HG03521 (cell line): ENCODE results near the gene HOTAIR.

Experiments used
- ATAC-seq: cut with Tn5 transposase; IDR thresholded peaks from one replicate; pipeline ENCODE4 v1.9.1; 2021; ENCODE audit warnings: mild to moderate bottlenecking, moderate library complexity; ENCODE audit not compliant: unreplicated experiment

The HOTAIR gene

GRCh38 chr12:53974084-53975063 lies at the start of gene HOTAIR:
TSS of gene HOTAIR (minus strand) at chr12:53974954.
- ATAC-seq, result no peak

GRCh38 chr12:54024127-54024526 lies 49.4 kb upstream of the HOTAIR start:
- no peak for ATAC-seq

DNA sequence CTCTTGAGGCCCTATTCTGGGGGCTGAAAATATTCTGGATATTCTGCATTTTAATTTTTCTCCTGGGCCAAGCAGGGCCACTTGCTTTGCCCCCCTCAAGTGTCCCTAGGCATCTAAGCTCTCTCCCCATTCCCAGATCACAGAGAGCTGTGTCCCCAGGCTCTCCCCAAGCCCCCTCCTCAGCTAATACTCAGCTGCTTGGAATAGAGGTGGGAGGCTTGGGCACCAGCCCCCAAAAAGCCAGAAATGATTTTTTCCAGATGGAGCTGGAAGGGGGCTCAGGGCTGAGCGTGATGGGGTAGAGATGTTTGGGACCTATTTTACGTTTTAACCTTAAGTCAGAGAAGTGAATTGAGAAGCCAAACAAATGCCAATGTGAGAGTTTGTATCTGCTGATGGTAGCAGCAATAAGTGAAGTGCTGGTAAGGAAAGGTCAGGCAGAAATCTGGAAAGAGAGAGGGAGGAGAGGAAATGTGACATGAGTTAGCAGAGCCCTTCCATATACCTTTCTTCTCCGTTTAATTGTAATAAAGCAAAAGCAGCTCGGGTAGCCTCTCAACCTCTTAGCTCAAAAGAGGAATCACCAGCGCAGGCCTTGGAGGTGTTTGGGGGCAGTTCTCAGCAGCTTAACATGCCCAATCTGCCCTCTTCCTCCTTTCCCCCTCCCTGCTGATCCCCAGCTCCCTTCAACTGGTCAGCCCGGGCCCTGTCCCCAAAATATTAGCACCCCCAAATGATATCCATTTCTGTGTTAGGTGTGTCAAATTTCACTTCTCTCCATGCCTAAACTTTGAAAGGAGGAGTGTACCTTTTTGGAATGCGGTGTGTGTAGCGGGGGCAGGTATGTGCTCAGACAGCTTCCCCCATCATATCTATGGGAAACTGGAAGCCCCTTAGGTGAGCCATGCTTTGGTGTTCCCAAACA lies 48.5 kb upstream of the HOTAIR start:
- no peak for ATAC-seq

DNA sequence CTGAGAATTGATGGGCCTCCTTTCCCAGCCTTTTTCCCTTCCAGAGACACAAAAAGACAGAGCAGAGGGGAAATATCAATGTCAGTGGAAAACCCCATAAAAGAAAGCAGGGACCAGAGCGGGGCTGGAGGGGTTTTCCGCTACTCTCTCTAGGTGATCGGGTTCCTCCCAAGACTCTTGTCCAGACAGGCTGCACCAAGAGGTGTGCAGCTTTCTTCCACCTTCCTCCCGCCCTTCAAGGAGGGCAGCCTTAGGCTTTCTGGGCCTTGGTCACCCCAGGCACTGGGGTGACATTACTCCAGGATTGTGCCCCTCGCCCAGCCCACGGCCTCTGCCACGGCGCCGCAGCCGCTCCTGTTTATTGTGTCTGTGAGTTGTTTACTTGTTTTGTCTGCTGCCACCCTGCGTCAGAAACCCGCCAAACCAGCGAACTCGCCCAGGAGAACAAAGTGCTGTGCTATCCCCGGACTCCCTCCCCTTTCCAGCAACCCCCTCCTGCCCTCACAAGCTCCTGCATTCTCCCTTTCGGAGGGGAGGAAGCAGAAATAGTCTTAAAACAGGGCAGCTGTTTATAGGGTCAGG lies 46.8 kb upstream of the HOTAIR start:
- no peak for ATAC-seq

GRCh38 chr12:54020591-54021405 lies 46.0 kb upstream of the HOTAIR start:
- ATAC-seq, result no peak

- no peak for ATAC-seq
These were observed 45.3 kb upstream of the HOTAIR start for GRCh38 chr12:54019924-54020590.

DNA sequence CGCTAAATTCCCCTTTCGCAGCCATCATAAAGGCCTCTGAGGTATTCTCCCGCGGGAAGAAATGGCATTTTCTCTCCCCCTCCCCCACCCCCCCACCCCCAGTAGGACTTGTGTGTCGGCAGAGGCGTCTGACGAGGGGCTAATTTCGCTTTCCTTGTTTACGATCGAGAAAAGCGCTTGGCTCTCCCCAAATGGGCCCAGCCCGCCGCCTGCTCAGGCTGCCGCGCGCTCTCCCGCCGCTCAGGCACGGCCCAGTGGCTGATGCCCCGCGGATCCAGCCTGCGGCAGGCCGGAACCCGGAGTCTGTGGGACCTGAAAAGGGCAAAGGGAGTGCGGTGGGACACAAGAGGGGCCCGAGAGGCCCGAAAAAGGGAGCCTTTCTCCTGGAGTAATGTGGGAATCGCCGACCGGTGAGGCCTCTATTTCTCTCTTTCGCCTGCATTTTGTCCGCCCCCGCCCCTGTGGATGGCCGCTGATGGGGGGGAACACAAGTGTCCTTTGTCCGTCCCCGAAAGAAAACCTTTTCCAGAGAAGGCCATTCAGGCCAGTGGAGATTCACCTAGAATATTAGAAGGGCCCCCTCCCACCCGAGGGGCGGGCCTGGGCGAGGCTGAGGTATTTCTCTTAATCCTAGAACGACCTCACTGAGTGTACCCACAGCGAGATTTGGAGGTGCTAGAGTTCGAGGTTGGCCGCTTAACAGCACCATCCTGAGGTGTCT lies 44.5 kb upstream of the HOTAIR start:
- ATAC-seq, result no peak

DNA sequence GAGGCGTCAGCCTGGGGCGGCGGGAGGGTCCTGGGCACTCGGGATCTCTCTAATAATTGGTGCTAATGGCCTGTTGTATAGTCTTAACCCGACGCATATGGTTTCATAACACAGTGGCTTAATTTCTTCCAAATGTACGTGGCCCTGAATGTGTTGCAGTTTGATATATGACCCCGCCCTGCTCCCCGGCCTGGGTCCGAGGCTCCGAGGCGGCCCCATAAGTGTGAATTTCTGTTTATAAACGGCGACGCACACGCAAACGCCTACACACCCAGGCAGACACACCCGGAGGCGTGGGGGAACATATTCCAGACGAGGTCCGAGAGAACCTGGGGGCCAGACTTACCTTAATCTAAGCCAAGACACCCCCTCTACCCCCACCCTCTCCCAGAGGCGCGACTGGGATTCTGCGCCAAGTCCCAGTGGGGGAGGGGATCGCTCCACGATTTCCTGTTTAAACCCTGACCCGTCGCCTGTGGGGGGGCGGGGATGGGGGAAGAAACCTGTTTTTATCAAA lies 43.8 kb upstream of the HOTAIR start:
- ATAC-seq, result no peak

GRCh38 chr12:54017878-54018467 lies 43.2 kb upstream of the HOTAIR start:
- peak; percentile 75 for ATAC-seq

GRCh38 chr12:54017027-54017788 lies 42.5 kb upstream of the HOTAIR start:
- peak; percentile 17 for ATAC-seq

- no peak for ATAC-seq
These were observed 41.8 kb upstream of the HOTAIR start for GRCh38 chr12:54016478-54016964.

GRCh38 chr12:54016051-54016450 lies 41.3 kb upstream of the HOTAIR start:
- no peak for ATAC-seq

GRCh38 chr12:54015018-54015931 lies 40.5 kb upstream of the HOTAIR start:
- no peak for ATAC-seq

- ATAC-seq, result no peak
These were observed 39.7 kb upstream of the HOTAIR start for GRCh38 chr12:54014377-54015017.

DNA sequence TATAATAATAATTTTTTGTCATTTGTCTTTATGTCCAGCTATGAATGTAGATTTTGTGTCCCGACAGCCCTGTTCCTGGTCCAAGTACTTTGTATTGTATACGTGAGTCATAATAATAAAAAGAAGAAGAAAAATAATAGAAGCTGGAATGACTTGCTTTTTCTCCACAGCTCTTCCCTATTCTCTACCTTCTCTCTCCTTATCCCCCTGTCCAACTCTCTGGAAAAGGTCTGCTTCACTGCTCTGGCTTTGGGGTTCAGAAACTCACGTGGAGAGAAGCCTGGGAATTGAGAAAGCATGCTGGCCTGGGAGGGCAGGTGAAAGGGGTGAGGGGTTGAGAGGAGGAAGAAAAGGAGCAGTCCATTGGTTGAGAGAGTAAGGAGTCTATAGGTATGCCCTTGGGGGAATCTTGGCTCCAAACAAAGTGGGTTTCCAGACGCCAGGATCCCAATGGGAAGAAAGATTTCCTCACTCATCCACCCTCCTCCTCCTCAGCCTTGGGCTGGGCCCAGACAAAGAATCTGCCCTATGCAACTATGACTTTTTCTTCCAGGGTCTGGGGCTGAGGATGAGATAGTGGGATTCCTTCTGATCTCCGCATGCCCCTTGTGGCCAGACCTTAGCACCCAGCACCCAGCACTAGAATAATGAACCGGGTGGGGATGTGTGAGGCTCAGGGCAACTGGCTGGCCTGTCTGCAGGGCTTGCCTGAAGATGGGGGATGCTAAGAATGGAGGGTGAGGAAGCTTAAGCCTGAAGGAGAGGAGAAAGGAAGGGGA lies 38.1 kb upstream of the HOTAIR start:
- ATAC-seq, result no peak
